ENCODE measurements around the gene COL24A1. TPM values are rescaled to one million over a fixed set of nuclear protein-coding genes. Genes with fewer than 3 reads are reported as not detected.
"Not testable (repeated sequence)": the region's sequence is repeated elsewhere in the genome, so short reads cannot be mapped to it uniquely, and the experiment has no call there.

The COL24A1 gene
- total and polyA plus RNA-seq, 12 donors = 0.04 to 2.3 (median 0.54) TPM

DNA sequence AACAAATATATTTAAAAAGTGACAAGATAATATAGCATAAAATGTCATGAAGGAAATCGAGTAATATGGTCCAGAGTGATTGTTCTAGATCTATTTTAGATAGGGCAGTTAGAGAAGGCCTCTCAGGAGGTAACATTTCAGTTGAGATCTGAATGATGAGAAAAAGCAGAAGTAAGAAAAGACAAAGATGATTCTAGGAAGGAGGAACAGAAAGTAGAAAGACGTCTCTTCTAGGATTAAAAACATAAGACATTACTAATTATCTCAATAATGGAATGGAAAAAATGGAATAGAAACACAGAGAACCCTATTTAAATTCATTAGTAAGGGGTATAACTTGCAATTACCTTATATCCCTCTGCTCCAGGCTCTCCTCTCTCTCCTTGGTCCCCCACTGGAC lies 318.3 kb downstream of the COL24A1 start:
- WGBS, 2 donors = 61 to 75% methylated on average over 2 of the region's 2 CpGs
- Histone ChIP-seq H3K9me3 (no peaks in the 10 kb centered on the region), H3K27me3 (no peaks in the 10 kb centered on the region), H3K4me1 (no peaks in the 10 kb centered on the region), H3K36me3 (no peaks in the 10 kb centered on the region), H3K27ac (no peak overlapping the region), H3K4me3 (no peak overlapping the region)
- intact Hi-C loops (cut with DNase I) = no loop called here
- no peak for DNase-seq
- TF ChIP-seq, protein P1, sequence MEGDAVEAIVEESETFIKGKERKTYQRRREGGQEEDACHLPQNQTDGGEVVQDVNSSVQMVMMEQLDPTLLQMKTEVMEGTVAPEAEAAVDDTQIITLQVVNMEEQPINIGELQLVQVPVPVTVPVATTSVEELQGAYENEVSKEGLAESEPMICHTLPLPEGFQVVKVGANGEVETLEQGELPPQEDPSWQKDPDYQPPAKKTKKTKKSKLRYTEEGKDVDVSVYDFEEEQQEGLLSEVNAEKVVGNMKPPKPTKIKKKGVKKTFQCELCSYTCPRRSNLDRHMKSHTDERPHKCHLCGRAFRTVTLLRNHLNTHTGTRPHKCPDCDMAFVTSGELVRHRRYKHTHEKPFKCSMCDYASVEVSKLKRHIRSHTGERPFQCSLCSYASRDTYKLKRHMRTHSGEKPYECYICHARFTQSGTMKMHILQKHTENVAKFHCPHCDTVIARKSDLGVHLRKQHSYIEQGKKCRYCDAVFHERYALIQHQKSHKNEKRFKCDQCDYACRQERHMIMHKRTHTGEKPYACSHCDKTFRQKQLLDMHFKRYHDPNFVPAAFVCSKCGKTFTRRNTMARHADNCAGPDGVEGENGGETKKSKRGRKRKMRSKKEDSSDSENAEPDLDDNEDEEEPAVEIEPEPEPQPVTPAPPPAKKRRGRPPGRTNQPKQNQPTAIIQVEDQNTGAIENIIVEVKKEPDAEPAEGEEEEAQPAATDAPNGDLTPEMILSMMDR (IDR thresholded peaks at IDR 0.05) = no peak
- no peak for ATAC-seq

DNA sequence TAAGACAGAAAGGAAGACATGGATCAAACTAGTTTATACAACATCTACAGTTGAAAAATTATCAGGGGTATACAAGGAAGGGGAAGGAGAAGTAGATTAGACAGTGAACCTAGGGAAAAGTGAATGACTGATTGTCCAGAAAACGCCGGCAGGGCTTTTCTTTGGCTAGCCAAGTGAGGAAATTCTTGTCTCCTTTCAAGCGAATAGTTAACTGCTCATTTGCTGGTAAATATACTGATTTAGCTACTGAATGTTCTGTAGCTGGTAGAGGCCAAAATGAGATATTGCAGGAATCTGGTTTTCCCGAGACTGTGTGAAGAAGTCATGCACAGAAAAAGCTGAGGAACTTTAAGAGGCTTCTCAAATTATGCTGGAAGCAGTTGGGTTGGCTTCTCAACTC lies 319.8 kb downstream of the COL24A1 start:
- DNase-seq = no peak
- intact Hi-C loops (cut with DNase I) = no loop called here
- no peaks in the 10 kb centered on the region for H3K27me3 ChIP-seq
- H3K9me3 ChIP-seq = peaks cover 0 to under 1% (median 0%) of the 10 kb centered on the region in 11 donors
- ATAC-seq = no peak
- no peak overlapping the region for H3K4me3 ChIP-seq
- H3K27ac ChIP-seq = no peak overlapping the region
- WGBS, 2 donors = 51 to 55% methylated on average over 4 of the region's 4 CpGs
- H3K36me3 ChIP-seq = no peaks in the 10 kb centered on the region
- TF ChIP-seq, protein P1 (IDR thresholded peaks at IDR 0.05) = no peak
- no peaks in the 10 kb centered on the region for H3K4me1 ChIP-seq

DNA sequence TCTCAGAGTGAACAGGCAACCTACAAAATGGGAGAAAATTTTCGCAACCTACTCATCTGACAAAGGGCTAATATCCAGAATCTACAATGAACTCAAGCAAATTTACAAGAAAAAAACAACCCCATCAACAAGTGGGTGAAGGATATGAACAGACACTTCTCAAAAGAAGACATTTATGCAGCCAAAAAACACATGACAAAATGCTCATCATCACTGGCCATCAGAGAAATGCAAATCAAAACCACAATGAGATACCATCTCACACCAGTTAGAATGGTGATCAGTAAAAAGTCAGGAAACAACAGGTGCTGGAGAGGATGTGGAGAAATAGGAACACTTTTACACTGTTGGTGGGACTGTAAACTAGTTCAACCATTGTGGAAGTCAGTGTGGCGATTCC lies 323.4 kb downstream of the COL24A1 start:
- H3K27ac ChIP-seq; DNase-seq; intact Hi-C loops (cut with DNase I); H3K4me1 ChIP-seq; H3K36me3 ChIP-seq; ATAC-seq; H3K27me3 ChIP-seq; H3K4me3 ChIP-seq: not testable (repeated sequence)
- peaks cover 0 to 10% (median 0%) of the 10 kb centered on the region in 11 donors for H3K9me3 ChIP-seq
- 88 to 94% methylated on average over 1 of the region's 2 CpGs for WGBS, 2 donors

DNA sequence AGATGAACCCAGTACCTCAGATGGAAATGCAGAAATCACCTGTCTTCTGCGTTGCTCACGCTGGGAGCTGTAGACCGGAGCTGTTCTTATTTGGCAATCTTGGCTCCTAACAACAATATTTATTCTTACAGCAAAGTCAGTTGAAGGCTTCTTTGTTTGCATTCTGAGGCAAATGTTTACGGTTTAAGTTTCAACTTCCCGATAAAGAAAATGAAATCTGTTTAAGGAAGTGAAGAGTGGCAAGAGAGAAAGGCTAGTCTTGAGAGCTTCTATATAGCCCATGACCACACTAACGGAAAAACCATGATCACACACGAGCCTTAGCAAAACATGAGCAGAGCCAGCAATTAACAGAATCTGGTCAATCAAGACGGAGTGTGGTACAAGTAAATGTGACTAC lies 325.7 kb downstream of the COL24A1 start:
- TF ChIP-seq, protein P1 (IDR thresholded peaks at IDR 0.05) = no peak
- no peaks in the 10 kb centered on the region for H3K27me3 ChIP-seq
- H3K27ac ChIP-seq = no peak overlapping the region
- ATAC-seq (no peak), DNase-seq (no peak)
- peaks cover 0 to 10% (median 0%) of the 10 kb centered on the region in 11 donors for H3K9me3 ChIP-seq
- H3K4me3 ChIP-seq = no peak overlapping the region
- WGBS, 2 donors = 92 to 94% methylated on average over 8 of the region's 8 CpGs
- no peaks in the 10 kb centered on the region for H3K4me1 ChIP-seq
- no peaks in the 10 kb centered on the region for H3K36me3 ChIP-seq
- intact Hi-C loops (cut with DNase I) = no loop called here

DNA sequence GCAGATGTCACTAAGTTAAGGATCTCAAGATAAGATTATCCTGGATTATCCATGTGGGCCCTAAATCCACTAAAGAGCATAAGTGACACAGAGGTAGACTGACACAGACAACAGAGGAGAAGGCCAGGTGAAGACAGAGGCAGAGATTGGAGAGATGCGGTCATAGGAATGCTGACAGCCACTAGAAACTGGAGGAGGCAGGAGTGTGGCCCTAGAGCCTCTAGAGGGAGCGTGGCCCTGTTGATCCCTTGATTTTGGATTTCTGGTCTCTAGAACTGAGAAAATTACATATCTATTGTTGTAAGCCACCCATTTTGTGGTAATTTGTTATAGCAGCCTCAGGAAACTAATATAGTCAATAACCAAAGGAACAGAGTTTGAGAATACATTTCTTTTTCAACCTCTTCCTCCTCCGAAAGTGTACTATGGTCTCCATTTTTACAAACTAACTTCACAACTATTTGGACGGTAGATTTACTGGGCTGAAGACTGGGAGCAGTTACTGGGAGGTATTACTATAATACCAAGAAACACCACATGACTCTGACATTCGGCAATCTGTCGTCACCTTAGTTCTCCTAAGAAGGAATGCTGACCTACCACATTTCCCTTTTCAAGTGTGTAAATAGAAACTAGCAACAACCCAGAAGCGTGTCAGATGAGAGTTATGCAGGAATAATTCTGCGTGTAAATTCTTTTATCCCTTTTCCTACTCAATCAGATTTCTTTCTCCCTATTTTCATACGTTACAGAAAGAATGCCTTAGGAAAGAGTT lies 332.3 kb downstream of the COL24A1 start:
- no peaks in the 10 kb centered on the region for H3K36me3 ChIP-seq
- WGBS, 2 donors = 78 to 82% methylated on average over 9 of the region's 9 CpGs
- TF ChIP-seq, protein P1 (IDR thresholded peaks at IDR 0.05) = no peak
- no peaks in the 10 kb centered on the region for H3K4me1 ChIP-seq
- no peak overlapping the region for H3K4me3 ChIP-seq
- no peak overlapping the region for H3K27ac ChIP-seq
- no peaks in the 10 kb centered on the region for H3K9me3 ChIP-seq
- H3K27me3 ChIP-seq = no peaks in the 10 kb centered on the region
- DNase-seq (no peak), ATAC-seq (no peak)
- intact Hi-C loops (cut with DNase I) = no loop called here

Data from heart right ventricle (tissue), 16 donors.